ENCODE data around the gene FTMT.
"Not testable (repeated sequence)": the region's sequence is repeated elsewhere in the genome, so short reads cannot be mapped to it uniquely, and the experiment has no call there.

The FTMT gene

DNA sequence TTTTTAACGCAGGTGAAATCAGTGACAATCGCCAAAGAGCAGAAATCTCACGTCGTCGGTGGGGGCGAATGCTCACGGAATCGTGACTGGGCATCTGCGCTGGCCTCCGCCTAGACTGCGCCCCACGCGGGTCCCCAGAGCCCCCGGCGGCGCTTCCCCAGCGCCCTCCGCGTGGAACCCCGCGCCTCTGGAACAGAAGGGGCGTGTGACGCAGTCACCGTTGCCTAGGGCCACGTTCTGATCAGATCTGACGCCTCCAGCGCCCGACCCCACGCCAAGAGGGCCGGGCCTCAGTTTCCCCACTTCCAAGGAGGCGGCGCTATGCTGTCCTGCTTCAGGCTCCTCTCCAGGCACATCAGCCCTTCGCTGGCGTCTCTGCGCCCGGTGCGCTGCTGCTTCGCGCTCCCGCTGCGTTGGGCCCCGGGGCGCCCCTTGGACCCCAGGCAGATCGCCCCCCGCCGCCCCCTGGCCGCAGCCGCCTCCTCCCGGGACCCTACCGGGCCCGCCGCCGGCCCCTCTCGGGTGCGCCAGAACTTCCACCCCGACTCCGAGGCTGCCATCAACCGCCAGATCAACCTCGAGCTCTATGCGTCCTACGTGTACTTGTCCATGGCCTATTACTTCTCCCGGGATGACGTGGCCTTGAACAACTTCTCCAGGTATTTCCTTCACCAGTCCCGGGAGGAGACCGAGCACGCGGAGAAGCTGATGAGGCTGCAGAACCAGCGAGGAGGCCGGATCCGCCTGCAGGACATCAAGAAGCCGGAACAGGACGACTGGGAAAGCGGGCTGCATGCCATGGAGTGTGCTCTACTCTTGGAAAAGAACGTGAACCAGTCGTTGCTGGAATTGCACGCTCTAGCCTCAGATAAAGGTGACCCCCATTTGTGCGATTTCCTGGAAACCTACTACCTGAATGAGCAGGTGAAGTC, at the start of gene FTMT:
TSS of gene FTMT (plus strand) at position 240 of the 932 bp plus-strand sequence. CDS start at position 322, 82 bp downstream.
- DNase-seq = no peak

DNA sequence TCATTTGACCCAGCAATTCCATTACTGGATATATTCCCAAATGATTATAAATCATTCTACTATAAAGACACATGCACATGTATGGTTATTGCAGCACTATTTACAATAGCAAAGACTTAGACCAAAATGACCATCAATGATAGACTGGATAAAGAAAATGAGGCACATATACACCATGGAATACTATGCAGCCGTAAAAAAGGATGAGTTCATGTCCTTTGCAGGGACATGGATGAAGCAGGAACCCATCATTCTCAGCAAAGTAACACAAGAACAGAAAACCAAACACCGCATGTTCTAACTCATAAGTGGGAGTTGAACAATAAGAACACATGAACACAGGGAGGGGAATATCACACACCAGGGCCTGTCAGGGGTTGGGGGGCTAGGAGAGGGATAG, 46.4 kb upstream of the FTMT start:
- not testable (repeated sequence) for DNase-seq

DNA sequence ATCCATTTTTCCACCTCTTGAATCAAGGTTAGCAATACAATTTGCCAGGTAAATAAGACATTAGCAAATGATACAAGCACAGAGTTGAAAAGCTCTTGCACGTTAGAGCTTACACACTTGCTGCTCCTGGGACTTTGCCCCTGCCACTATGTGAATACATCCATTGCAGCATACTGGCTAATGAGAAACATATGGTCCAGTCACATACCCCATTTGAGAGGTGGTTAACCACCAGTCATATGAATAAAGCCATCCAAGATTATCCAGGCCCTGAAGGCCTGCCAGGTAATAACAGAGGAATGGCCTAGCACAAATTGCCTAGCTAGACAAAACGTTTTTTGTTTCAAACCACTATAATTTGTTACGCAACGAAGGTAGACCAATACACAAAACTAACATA, 45.8 kb upstream of the FTMT start:
- no peak for DNase-seq

DNA sequence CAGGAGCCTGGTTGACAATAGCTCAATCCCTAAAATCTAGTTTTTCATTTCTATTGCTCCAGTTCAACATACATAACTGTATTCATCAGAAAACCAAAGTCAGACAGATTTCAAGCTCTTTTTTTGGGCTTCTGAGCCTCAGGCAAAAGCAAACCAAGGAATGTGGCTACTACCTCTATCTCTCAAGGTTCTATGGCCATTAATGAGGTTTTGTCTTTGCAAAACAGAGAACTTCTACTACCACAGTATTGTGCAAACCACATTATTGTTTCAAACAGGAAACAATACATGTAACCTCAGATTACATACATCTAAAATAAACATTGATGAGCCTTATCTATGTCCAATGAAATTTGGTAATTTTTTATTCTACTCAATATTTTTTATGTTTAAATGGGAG, 35.5 kb upstream of the FTMT start:
- DNase-seq = no peak

DNA sequence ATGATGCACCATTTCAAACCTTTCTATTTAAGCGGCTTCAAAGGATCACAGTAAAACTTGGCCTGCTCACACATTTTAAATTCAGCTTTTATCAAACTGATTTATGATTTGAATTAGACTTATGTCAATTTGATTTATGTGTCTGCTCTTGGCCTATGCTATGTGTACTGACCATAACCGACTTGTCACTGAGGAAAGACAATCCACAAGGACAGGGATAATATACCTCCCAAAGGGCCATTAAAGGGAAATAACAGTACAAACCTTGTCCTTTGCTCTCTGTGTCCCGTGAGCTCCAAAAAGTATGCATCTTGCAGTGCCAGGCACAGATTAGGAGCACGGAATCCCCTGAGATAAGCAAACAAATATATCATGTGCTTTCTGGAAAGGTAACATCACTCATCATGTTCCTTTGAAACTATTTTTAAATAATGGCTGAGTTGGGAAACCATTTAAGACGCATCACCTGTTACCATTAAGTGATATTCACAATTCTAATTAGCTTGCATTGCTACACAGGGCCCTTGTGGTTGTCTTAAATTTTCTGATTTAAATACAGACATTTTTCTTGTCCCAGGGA, 31.9 kb upstream of the FTMT start:
- DNase-seq = no peak

DNA sequence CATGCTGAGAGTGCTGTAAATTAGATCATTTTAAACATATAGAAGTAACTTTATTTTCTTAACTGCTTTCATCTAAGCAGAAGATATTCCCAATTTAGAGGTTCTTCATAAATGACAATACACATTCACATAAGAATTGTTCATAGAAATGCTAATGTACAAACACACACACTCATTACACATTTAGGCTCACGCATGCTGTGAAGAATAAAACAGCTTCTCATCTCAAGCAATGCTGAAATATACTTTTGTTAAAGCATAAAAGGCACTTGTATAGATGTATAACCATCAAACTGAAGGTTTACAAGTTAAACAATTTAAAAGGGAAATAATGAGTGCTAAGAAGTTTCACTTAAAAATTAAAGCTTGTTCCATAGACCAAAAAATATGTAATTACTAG, 18.1 kb upstream of the FTMT start:
- DNase-seq = no peak

DNA sequence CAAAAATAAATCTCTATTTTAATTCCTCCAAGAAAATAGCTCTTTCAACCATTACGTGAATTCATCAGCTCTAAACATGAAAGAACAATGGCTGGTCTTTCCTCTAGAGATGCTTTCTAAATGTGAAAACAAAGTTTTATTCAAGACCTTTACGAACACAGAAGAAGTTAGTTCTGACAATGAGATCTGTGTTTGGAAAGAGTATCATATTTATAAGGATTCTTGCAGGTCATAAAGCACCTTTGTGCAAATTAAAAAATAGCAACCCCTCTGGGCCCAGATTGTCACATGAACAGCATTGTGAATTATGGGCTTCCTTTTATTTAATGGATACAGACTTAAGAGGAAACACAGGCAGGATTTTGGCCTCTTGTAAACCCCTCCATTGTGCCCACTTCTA, 17.7 kb upstream of the FTMT start:
- DNase-seq = no peak

DNA sequence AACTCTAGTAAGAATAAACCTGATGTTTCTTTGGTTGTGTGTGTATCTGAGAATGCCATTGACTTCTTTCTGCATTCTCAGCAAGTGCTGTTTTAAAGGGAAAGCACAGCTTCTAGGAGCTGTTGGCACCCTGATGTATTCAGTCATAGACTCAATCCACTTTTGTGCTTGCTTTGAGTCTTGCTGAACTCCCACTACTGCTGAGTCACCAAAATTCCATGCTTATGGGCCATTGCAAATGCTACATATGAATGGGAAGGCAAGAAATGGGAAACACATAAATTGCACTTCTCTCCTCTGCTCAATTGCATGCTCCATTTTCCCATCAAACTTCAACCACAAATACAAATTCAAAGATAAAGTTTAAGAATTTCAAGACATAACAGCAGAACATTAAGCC, 9.8 kb upstream of the FTMT start:
- no peak for DNase-seq

DNA sequence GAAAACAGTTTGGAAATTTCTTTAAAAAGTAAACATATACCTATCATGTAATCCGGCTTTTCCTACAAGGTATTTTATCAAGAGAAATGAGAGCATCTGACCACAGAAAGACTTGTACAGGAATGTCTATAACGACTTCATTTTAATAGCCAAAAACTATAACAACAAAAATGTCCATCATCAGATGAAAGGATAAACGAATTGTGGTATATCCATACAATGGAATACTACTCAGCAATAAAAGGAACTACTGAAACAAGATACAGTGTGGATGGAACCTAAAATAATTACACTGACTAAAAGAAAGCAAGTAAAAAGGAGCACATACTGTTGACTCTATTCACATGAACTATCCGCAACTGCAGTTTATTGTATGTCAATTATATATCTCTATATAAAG, 1.4 kb upstream of the FTMT start:
- DNase-seq = no peak

DNA sequence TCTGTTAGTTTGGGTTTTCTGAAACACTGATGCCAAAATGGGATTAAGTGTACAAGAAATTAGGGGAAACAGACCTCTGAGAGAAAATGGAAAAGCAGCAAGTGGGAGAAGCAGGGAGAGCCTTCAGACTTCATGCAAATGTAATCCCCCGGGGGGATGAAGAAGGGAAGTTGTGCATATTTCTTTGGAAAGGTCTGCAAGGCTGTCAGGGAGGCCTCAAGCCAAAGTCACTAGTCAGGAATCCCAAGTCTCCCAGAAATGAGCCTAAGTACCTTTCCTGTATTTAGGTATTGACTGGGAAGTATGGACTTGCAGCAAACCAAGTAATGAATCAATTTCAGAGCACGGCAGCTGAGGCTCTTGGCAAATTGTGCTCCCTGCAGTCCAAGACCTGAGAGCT, 2.2 kb downstream of the FTMT start:
- DNase-seq = no peak

DNA sequence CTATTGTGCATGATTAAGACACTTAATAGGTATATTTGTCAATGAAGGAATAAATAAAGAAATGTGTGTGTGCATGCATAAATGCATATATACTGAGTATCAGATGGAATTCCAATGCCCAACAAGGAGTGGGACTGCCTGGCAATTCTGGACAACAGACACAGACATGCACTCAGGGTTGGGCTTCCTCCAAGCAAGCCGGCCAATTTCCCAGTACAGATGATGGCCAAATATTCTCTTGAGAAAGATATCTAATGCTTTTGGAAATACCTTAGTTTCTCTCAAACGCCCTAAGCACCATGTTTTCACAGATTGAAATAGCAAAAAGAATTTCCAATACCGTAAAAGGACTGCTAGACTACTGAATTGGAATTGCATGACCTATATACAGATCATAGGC, 11.1 kb downstream of the FTMT start:
- DNase-seq = no peak

DNA sequence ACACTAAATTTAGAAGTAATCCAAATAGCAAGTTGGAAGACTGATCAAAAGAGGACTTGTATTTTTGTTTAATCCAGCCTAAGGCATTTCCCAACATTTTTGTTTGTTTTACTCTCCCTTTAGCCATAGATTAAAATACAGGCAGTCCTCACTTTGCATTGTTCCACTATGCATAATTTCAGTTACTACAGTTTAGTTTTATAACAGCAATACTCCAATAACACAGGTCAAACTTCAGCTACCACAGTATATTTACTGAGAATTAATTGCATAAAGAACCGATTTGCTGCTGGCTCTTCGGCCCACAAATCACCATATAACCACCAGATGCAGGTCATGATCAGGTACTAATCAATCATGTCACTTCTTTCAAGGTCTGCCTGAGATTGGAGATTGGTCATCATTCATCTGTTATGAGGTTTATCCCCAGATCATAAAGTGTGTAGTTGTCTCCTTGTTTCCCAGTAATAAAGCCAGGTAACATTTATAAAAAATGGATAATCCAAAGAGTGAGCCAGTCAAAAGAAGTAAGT, 12.1 kb downstream of the FTMT start:
- no peak for DNase-seq

DNA sequence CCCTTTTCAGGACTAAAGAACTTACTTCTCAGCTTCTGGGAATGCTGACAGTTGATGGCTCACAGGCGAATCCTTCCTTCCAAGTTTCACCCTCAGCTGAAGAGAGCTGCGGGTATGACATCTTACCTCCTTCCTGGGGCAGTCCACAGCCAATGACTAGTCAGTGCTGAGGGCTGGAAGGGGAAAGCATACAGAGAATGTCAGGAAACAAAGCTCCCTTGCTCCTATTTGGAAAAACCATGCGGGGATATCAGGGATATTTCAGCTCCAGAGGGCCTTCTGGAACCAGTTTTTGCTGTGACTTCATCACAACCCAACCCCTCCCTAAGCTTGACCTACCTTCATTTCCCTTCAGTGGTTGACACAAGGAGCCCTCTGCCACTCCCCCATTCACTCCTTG, 15.7 kb downstream of the FTMT start:
- no peak for DNase-seq

DNA sequence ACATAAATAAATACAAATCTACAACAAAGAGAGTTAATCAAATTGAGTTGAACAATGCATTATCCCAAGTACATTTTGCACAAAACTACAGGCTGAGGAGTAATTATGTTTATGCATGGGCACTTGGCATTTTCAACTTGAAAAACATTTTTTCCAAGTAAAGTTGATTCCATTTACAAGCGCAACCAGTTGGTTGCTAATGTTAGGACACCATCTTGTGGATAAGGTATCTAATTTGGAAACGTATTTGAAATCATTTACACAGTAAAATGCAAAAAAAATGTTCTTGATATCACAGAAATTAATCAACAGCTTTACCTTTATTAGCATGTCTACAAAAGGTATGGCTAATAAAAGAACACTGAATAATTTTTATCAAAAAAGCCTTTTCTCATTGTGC, 18.8 kb downstream of the FTMT start:
- DNase-seq = no peak

DNA sequence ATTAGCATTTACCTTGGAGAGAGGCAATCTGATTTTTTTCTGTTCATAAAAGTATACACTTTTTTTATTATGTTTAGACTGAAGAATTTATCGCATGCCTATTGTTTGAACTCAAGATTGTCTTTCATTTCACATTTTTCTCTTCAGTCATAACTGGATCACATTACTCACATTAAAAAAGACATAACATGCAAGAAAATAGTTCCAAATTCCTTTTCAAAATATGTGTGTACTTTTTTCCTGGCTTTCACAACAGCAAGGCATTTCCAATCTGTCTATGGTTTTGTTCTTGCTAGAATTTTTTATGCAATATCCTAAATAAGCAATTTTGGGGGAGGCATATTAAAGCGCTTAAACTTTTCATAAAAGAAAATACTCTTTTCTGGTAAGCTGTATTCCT, 21.2 kb downstream of the FTMT start:
- DNase-seq = no peak

DNA sequence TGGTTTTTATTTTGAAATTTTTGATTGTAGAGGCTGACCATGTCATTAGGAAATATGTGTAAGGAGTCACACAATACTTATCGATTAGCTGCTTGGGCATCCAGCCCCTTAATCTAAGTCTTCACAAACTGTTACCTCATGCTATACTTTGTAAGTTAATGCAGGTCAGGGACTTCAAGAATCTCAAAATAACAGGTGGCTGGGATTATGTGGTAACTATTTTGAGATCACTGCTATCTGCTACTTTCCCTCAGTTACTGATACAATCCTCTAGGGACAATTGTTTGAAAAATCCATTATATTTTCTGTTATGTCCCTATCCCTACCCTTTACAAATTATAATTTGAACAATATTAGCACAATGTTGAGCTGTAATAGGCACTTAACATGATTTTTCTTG, 21.7 kb downstream of the FTMT start:
- DNase-seq = no peak

DNA sequence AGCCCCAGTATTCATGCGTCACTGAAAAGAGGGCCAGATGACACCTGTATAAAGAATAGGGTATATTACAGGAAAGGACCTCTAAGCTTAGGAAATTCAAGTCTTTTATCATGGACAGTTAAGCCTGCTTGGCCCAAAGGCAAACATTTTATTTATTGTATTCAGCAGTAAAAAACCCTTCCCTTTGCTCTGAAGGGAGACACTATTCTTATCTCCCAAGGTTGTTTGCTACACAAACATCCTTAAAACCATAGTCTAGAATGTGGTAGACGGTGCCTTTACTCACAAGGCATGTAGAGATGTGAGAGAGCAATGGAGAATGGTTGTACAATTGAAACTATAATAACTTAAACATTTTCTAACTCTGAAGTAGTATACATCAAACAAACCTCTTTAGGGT, 33.9 kb downstream of the FTMT start:
- no peak for DNase-seq

DNA sequence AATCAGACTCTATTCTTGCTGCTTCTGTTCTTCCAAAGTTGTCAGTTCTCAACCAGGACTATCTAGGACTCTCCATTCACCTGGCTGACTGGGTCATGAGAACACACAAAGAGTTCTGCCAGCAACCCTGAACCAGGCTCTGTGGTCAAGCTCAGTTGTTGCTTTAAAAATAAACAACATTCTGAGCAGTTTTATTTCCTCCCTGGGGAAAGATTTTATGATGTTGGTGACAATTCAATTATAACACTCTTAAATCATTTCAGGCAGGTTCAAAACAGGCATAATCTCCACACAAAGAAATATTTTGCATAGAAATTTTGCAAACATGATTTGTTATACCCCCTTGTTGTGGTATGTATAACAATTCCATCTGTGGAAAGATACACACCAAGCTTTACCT, 36.0 kb downstream of the FTMT start:
- no peak for DNase-seq

DNA sequence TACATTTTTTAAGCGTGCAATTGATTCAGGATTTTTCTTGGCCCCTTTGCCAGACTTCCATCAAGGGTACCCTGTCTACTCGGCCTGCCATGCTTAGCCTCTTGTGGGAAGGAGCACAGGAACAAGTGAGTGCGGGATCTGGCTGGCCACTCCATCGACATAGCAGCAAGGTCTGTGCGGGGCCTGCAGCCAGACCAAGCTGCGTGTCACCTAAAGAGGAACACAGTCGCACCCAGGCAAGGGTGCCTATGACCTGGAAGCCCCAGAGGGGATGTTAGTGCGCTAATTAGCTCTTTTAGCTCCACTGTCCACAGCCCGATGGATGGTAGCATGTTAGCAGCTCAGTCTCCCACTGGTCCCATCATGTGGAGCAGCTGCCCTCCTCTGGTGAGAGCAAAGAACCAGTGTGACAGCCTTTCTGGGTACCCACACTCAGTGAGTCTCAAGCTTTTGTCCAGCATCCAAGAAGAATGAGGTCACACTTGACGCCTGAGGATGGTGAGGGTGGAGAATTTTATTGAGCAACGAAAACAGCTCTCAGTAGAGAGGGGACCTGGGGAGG, 38.7 kb downstream of the FTMT start:
- no peak for DNase-seq

DNA sequence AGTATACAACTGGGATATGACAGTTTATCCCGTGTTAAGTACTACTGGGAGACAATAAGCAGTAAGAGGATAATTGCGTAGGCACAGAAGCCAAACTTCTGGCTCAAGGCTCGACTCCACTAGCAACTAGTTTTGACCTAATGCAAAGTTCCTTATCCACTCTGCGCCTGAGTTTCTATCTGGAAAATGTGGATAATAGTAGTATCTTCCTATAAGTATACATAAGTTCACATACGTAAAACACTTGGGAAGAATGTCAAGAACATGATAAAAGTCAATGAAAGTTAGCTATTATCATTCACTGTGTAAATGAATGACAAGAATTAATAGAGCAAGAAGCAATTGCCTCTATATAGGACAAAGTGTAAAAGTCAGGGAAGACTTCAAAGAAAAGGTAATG, 45.7 kb downstream of the FTMT start:
- DNase-seq = no peak

DNA sequence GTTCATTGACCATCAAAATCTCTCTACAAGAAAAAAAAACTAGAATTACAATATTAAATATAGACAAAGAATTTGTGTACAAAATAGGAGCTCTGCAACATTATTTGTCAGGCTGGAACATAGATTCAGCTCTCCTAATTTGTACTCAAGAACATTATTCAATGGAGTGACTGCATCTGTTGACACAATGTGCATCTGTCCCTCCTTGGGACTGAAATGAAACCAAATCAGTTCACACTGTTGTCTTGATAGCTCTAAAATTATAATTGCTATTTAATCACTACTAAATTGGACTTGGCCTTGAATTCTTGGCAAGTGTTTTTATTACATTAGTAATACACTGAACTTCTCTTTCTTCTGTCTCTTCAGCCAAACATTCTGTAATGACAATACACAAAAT, 47.7 kb downstream of the FTMT start:
- DNase-seq = no peak

Data from activated T-cell treated with anti-CD3 and anti-CD28 coated beads for 4 hours (primary cell).